SU-DHL-6 (cell line): ENCODE data around the gene ADAMTS17.

Experiments
- EZH2phosphoT487 ChIP-seq: fragments of 200-600 bp; sonication (generic), shearing (Covaris generic); conservative IDR thresholded peaks from 2 replicates; pipeline ENCODE4 v1.6.1; 2018; ENCODE audit warnings: mild to moderate bottlenecking, antibody characterized with exemption, low read length, moderate library complexity, mixed read lengths
- TF ChIP-seq, protein P1 (sequence below): fragments of 200-600 bp; sonication (generic); IDR thresholded peaks from one replicate; pipeline ENCODE4 v1.5.1; 2017; ENCODE audit warnings: antibody characterized with exemption, mild to moderate bottlenecking, low read length, moderate library complexity; ENCODE audit not compliant: insufficient read depth, poor library complexity, severe bottlenecking

GRCh38 chr15:99970891-99971430 is 370.8 kb downstream of the ADAMTS17 start:
- TF ChIP-seq, protein P1, sequence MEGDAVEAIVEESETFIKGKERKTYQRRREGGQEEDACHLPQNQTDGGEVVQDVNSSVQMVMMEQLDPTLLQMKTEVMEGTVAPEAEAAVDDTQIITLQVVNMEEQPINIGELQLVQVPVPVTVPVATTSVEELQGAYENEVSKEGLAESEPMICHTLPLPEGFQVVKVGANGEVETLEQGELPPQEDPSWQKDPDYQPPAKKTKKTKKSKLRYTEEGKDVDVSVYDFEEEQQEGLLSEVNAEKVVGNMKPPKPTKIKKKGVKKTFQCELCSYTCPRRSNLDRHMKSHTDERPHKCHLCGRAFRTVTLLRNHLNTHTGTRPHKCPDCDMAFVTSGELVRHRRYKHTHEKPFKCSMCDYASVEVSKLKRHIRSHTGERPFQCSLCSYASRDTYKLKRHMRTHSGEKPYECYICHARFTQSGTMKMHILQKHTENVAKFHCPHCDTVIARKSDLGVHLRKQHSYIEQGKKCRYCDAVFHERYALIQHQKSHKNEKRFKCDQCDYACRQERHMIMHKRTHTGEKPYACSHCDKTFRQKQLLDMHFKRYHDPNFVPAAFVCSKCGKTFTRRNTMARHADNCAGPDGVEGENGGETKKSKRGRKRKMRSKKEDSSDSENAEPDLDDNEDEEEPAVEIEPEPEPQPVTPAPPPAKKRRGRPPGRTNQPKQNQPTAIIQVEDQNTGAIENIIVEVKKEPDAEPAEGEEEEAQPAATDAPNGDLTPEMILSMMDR, result no peak
- no peak for TF ChIP-seq EZH2phosphoT487
